Ascending aorta (tissue), 2 donors: ENCODE data around the gene RANBP1. TPM values are rescaled to one million over a fixed set of nuclear protein-coding genes. Genes with fewer than 3 reads are reported as not detected.

Experiments
- DNase-seq, 2 donors: peaks; one replicate each; pipeline ENCODE4 v3.0.0-alpha.2; 2019; ENCODE audit warnings: low spot score in 2 of 2
- H3K27ac ChIP-seq, 2 donors: fragments of 200-600 bp; sonication (generic); one replicate each; pipeline ENCODE4 v1.5.1; 2016 to 2017; ENCODE audit warnings: mild to moderate bottlenecking in 1 of 2
- H3K27me3 ChIP-seq: fragments of 200-600 bp; sonication (generic); one replicate; pipeline ENCODE4 v1.5.1; 2017
- H3K36me3 ChIP-seq, 2 donors: fragments of 200-600 bp; sonication (generic); one replicate each; pipeline ENCODE4 v1.5.1; 2016
- H3K4me1 ChIP-seq, 2 donors: fragments of 200-600 bp; sonication (generic); one replicate each; pipeline ENCODE4 v1.5.1; 2016 to 2017; ENCODE audit warnings: mild to moderate bottlenecking in 1 of 2
- H3K4me3 ChIP-seq, 2 donors: fragments of 200-600 bp; sonication (generic); one replicate each; pipeline ENCODE4 v1.5.1; 2016 to 2017; ENCODE audit warnings: mild to moderate bottlenecking in 1 of 2
- H3K9me3 ChIP-seq, 2 donors: fragments of 200-600 bp; sonication (generic); one replicate each; pipeline ENCODE4 v1.5.1; 2016
- intact Hi-C: fragments of 100-400 bp; cut with DNase I; formaldehyde crosslinking; loops from one replicate; pipeline ENCODE4 v1.15.1; 2023
- total RNA-seq: library from RNA; depleted of rRNA; stranded (reverse); fragments of >200 nt; gene quantifications from one replicate; pipeline ENCODE4 v1.1.0, GENCODE V29; 2016
- TF ChIP-seq, protein P1 (sequence below), 3 experiments: fragments of 200-600 bp in 2 of 3; fragments of 450-650 bp in 1 of 3; sonication (generic) in 2 of 3; IDR thresholded peaks; one replicate each; pipeline ENCODE4 v1.5.1; 2016 to 2019; ENCODE audit warnings: antibody characterized with exemption in 3 of 3, mild to moderate bottlenecking in 1 of 3, moderate library complexity in 1 of 3

The RANBP1 gene
- total RNA-seq, 1 donor from 2014 or later: 302 TPM

DNA sequence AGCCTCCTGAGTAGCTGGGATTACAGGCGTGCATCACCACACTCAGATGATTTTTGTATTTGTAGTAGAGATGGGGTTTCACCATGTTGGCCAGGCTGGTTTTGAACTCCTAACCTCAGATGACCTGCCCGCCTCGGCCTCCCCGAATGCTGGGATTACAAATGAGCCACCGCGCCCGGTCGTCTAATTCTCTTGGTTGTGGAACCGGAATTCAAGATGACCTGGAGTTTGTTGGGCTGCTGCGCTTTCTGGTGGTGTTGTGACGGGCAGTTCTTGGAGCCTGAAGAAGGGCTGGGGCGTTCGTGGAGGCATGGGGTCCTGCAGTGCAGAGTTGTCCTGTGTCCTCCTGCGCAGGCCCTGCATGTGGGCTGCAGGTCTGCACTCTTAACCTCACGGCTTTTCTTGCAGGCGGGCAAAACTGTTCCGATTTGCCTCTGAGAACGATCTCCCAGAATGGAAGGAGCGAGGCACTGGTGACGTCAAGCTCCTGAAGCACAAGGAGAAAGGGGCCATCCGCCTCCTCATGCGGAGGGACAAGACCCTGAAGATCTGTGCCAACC, 6.0 kb downstream of the RANBP1 start:
- Histone ChIP-seq H3K4me3 (no peak overlapping the region), H3K9me3 (no peaks in the 10 kb centered on the region), H3K36me3 (peaks cover 42 to 61% of the 10 kb centered on the region in 2 donors), H3K4me1 (peaks cover 0 to 9% of the 10 kb centered on the region in 2 donors), H3K27me3 (no peaks in the 10 kb centered on the region), H3K27ac (no peak overlapping the region)
- TF ChIP-seq, protein P1, sequence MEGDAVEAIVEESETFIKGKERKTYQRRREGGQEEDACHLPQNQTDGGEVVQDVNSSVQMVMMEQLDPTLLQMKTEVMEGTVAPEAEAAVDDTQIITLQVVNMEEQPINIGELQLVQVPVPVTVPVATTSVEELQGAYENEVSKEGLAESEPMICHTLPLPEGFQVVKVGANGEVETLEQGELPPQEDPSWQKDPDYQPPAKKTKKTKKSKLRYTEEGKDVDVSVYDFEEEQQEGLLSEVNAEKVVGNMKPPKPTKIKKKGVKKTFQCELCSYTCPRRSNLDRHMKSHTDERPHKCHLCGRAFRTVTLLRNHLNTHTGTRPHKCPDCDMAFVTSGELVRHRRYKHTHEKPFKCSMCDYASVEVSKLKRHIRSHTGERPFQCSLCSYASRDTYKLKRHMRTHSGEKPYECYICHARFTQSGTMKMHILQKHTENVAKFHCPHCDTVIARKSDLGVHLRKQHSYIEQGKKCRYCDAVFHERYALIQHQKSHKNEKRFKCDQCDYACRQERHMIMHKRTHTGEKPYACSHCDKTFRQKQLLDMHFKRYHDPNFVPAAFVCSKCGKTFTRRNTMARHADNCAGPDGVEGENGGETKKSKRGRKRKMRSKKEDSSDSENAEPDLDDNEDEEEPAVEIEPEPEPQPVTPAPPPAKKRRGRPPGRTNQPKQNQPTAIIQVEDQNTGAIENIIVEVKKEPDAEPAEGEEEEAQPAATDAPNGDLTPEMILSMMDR (IDR thresholded peaks at IDR 0.05): no peak
- DNase-seq: no peak
- intact Hi-C loops: no loop called here

DNA sequence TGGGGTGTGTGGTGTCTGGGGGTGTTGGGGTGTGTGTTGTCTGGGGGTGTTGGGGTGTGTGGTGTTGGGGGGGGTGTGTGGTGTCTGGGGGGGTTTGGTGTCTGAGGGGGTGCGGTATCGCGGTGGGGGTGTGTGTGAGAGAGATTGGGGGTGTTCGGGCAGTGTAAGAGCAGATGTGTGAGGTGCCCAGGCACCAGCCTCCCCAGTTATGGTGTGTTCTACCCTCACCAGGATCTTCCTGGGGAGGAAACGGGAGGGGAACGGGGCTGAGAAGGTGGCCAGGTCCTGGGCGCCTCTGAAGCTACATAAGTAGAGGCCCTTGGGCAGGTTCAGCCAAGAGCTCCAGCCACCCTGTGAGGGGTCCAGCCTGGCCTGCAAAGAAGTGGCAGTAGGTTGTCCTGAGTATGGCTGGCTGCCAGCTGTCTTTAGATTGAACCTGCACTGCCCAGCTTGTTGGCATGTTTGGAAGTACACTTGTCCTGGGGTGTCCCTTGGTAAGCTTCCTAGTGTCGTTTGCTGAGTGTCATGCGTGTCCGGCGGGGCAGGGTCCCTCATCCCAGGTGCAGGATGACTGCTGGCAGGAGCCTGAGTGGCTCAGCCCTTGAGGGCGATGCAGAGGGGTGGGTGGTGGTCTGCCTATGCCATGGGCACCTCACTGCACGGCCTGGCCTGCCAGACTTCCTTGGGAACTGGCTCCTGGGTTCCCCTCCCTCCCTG, 7.6 kb downstream of the RANBP1 start:
- Histone ChIP-seq H3K27ac (no peak overlapping the region), H3K36me3 (peaks cover 48 to 68% of the 10 kb centered on the region in 2 donors), H3K4me1 (peaks cover 0 to 4% of the 10 kb centered on the region in 2 donors), H3K4me3 (no peak overlapping the region), H3K27me3 (no peaks in the 10 kb centered on the region), H3K9me3 (no peaks in the 10 kb centered on the region)
- intact Hi-C loops: no loop called here
- TF ChIP-seq, protein P1 (IDR thresholded peaks at IDR 0.05): no peak
- DNase-seq: no peak

DNA sequence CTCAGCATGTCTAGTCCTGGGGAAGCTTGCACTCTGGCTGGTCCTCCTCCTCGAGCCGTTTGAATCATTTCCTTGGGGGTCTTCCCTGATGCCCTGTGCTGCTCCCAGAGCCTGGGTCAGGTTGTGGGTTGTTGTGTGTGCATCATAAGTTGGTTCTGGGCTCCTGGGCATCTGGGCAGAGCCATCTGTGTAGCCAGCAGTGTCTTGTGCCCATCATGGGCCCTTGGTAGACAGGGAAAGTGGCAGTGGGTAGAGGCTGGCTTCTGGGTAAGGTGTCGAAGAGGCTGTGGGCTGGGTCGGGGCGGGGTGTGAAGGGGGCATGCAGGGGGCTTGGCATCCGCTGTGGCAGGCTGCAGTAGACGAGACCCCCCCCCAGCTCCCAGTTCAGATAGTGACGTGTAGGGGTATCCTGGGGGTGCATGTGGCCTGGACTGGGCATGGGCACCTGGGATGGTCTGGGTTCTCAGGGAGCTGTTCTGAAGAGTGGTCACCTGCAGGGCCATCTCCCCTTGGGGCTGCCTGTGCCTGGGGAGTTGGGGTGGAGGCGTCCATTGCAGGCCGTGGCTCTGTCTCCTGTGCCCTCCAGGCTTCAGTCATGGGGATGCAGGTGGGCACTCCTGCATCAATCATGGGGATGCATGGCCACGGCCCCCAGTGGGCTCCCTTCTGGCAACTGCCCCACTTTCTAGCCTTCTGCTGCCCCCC, 8.3 kb downstream of the RANBP1 start:
- Histone ChIP-seq H3K4me3 (no peak overlapping the region), H3K36me3 (peaks cover 48 to 66% of the 10 kb centered on the region in 2 donors), H3K9me3 (no peaks in the 10 kb centered on the region), H3K27ac (no peak overlapping the region), H3K27me3 (no peaks in the 10 kb centered on the region), H3K4me1 (no peaks in the 10 kb centered on the region)
- TF ChIP-seq, protein P1 (IDR thresholded peaks at IDR 0.05): no peak
- no peak for DNase-seq
- intact Hi-C loops: no loop called here

DNA sequence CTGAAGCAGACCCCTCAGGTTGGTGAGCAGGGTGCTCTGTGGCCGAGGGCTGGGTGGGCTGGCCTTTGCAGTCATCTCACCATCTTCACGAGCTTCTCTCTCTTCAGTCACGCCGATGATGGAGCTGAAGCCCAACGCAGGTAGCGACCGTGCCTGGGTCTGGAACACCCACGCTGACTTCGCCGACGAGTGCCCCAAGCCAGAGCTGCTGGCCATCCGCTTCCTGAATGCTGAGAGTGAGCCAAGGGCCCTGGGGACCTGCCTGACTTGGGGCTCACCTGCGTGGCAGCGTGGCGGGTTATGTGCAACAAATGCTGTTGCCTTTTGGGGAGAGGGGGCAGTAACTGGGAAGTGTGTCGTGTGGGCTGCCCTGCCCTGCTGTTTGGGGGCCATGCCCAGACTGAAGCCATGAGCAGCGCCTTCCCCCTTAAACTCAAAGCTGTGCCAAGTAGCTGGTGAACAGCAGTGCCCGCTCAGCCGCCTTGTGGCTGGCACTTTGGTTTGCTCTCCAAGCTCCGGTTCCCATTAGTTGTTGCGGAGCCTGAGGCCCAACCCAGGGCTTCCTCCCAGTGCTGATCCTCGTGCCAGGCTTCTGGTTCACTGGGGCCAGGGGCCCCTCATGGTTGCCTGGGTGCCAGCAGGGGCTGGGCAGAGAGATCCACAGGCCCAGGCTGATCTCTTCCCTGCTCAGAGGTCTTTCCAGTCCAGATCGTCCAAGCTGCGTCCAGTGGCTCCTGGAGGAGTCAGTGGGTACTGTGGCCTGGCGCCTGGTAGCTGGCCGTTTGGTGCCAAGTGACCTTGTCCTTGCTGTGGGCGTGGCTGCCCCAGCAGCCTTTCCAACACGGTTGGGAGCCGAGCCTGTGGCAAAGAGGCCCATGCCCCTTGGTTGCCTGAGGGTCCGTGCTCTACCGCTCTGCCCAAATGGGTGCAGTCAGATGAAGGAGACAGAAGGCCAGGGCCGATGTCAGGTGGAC, 9.6 kb downstream of the RANBP1 start:
- Histone ChIP-seq H3K4me3 (no peak overlapping the region), H3K27me3 (no peaks in the 10 kb centered on the region), H3K36me3 (peaks cover 39 to 54% of the 10 kb centered on the region in 2 donors), H3K4me1 (no peaks in the 10 kb centered on the region), H3K9me3 (no peaks in the 10 kb centered on the region), H3K27ac (no peak overlapping the region)
- intact Hi-C loops: no loop called here
- TF ChIP-seq, protein P1 (IDR thresholded peaks at IDR 0.05): no peak
- DNase-seq: no peak
